ENCODE measurements around the gene HSPA12A. TPM values are rescaled to one million over a fixed set of nuclear protein-coding genes. Genes with fewer than 3 reads are reported as not detected.

The HSPA12A gene
- total RNA-seq, 2 donors from 2014 or later, result 10.1 to 11.5 TPM

GRCh38 chr10:116686632-116687031 lies 55.7 kb downstream of the HSPA12A start:
- H3K27ac ChIP-seq, result no peak overlapping the region
- no peaks in the 10 kb centered on the region for H3K36me3 ChIP-seq
- peaks cover 0 to 45% of the 10 kb centered on the region in 2 donors for H3K4me1 ChIP-seq
- DNase-seq (ENCODE audit: low spot score), result no peak
- no peaks in the 10 kb centered on the region for H3K27me3 ChIP-seq
- no peak for TF ChIP-seq CTCF (IDR thresholded peaks at IDR 0.05)
- H3K4me3 ChIP-seq, result no peak overlapping the region
- no peaks in the 10 kb centered on the region for H3K9me3 ChIP-seq

- H3K36me3 ChIP-seq, result no peaks in the 10 kb centered on the region
- H3K4me1 ChIP-seq, result peaks cover 0 to 37% of the 10 kb centered on the region in 2 donors
- DNase-seq (ENCODE audit: low spot score), result no peak
- no peak overlapping the region for H3K27ac ChIP-seq
- no peaks in the 10 kb centered on the region for H3K9me3 ChIP-seq
- H3K4me3 ChIP-seq, result no peak overlapping the region
- TF ChIP-seq CTCF (IDR thresholded peaks at IDR 0.05), result no peak
- no peaks in the 10 kb centered on the region for H3K27me3 ChIP-seq
Measured at GRCh38 chr10:116685807-116686206, 56.6 kb downstream of the HSPA12A start.

GRCh38 chr10:116684781-116685180 lies 57.6 kb downstream of the HSPA12A start:
- Histone ChIP-seq H3K27me3 (no peaks in the 10 kb centered on the region), H3K4me1 (peaks cover 0 to 27% of the 10 kb centered on the region in 2 donors), H3K36me3 (no peaks in the 10 kb centered on the region), H3K4me3 (no peak overlapping the region), H3K27ac (no peak overlapping the region), H3K9me3 (no peaks in the 10 kb centered on the region)
- TF ChIP-seq CTCF (IDR thresholded peaks at IDR 0.05), result no peak
- DNase-seq (ENCODE audit: low spot score), result no peak

- Histone ChIP-seq H3K9me3 (no peaks in the 10 kb centered on the region), H3K27me3 (no peaks in the 10 kb centered on the region), H3K4me3 (no peak overlapping the region), H3K36me3 (no peaks in the 10 kb centered on the region), H3K4me1 (peaks cover 0 to 18% of the 10 kb centered on the region in 2 donors), H3K27ac (no peak overlapping the region)
- TF ChIP-seq CTCF (IDR thresholded peaks at IDR 0.05), result no peak
- no peak for DNase-seq (ENCODE audit: low spot score)
Measured at GRCh38 chr10:116683821-116684220, 58.5 kb downstream of the HSPA12A start.

- no peaks in the 10 kb centered on the region for H3K9me3 ChIP-seq
- no peak for TF ChIP-seq CTCF (IDR thresholded peaks at IDR 0.05)
- no peak overlapping the region for H3K27ac ChIP-seq
- no peaks in the 10 kb centered on the region for H3K36me3 ChIP-seq
- H3K4me3 ChIP-seq, result no peak overlapping the region
- no peaks in the 10 kb centered on the region for H3K27me3 ChIP-seq
- DNase-seq (ENCODE audit: low spot score), result no peak
- peaks cover 0 to 12% of the 10 kb centered on the region in 2 donors for H3K4me1 ChIP-seq
Measured at GRCh38 chr10:116683166-116683565, 59.2 kb downstream of the HSPA12A start.

- no peak for TF ChIP-seq CTCF (IDR thresholded peaks at IDR 0.05)
- Histone ChIP-seq H3K9me3 (no peaks in the 10 kb centered on the region), H3K4me3 (no peak overlapping the region), H3K36me3 (peaks cover 9% of the 10 kb centered on the region), H3K27ac (no peak overlapping the region), H3K27me3 (no peaks in the 10 kb centered on the region), H3K4me1 (no peaks in the 10 kb centered on the region)
- no peak for DNase-seq (ENCODE audit: low spot score)
Measured at GRCh38 chr10:116679351-116679750, 63.0 kb downstream of the HSPA12A start.
